SU-DHL-6 (cell line): ENCODE data around the gene SART3.
"Not testable (repeated sequence)": the region's sequence is repeated elsewhere in the genome, so short reads cannot be mapped to it uniquely, and the experiment has no call there.

ENCODE experiments used
- H2AFZ ChIP-seq: fragments of 200-600 bp; sonication (generic); 2 replicates; pipeline ENCODE4 v1.6.1; 2014; ENCODE audit warnings: low read depth, mild to moderate bottlenecking, moderate library complexity, mixed read lengths, antibody characterized with exemption, low read length; ENCODE audit not compliant: severe bottlenecking
- H3F3A ChIP-seq: fragments of 200-600 bp; shearing (Covaris generic); 2 replicates; pipeline ENCODE4 v1.6.0; 2016; ENCODE audit warnings: antibody characterized with exemption, mild to moderate bottlenecking; ENCODE audit not compliant: insufficient read depth
- H3K27ac ChIP-seq: fragments of 200-600 bp; sonication (generic); 2 replicates; pipeline ENCODE4 v1.5.1; 2016; ENCODE audit warnings: low read depth, mild to moderate bottlenecking, low read length, moderate library complexity, mixed read lengths
- H3K27me3 ChIP-seq: fragments of 200-600 bp; sonication (generic), shearing (Covaris generic); 2 replicates; pipeline ENCODE4 v1.6.0; 2014; ENCODE audit warnings: mild to moderate bottlenecking, low read length
- H3K36me3 ChIP-seq: fragments of 200-600 bp; sonication (generic); 2 replicates; pipeline ENCODE4 v1.6.1; 2014; ENCODE audit warnings: mild to moderate bottlenecking, low read length, mixed read lengths
- H3K4me2 ChIP-seq: fragments of 300-600, 200-600 bp; shearing (Covaris generic), sonication (generic); 2 replicates; pipeline ENCODE4 v1.6.0; 2014; ENCODE audit warnings: low read length, low read depth, mild to moderate bottlenecking; ENCODE audit not compliant: poor library complexity, severe bottlenecking
- H3K4me3 ChIP-seq: fragments of 200-600 bp; sonication (generic); 2 replicates; pipeline ENCODE4 v1.5.1; 2014; ENCODE audit warnings: antibody characterized with exemption, low read length, mild to moderate bottlenecking, mixed read lengths; ENCODE audit not compliant: insufficient read depth, poor library complexity, severe bottlenecking
- H3K79me2 ChIP-seq: fragments of 200-600 bp; sonication (generic); 2 replicates; pipeline ENCODE4 v1.6.1; 2014; ENCODE audit warnings: mild to moderate bottlenecking, low read length, moderate library complexity; ENCODE audit not compliant: insufficient read depth
- H3K9ac ChIP-seq: fragments of 200-600 bp; sonication (generic); 2 replicates; pipeline ENCODE4 v1.7.0; 2014; ENCODE audit warnings: mild to moderate bottlenecking, low read length
- H3K9me2 ChIP-seq: fragments of 200-600 bp; sonication (generic); replicated peaks from 2 replicates; pipeline ENCODE4 v1.6.1; 2014; ENCODE audit warnings: low read length; ENCODE audit not compliant: insufficient read depth
- H3K9me3 ChIP-seq: fragments of 200-600 bp; sonication (generic); 2 replicates; pipeline ENCODE4 v1.6.1; 2014; ENCODE audit warnings: low read length, mixed read lengths; ENCODE audit not compliant: insufficient read depth
- H4K20me1 ChIP-seq: fragments of 200-600 bp; sonication (generic); 2 replicates; pipeline ENCODE4 v1.6.1; 2014; ENCODE audit warnings: low read depth, mild to moderate bottlenecking, antibody characterized with exemption, low read length, moderate library complexity, mixed read lengths
- EZH2phosphoT487 ChIP-seq: fragments of 200-600 bp; sonication (generic), shearing (Covaris generic); conservative IDR thresholded peaks from 2 replicates; pipeline ENCODE4 v1.6.1; 2018; ENCODE audit warnings: mild to moderate bottlenecking, antibody characterized with exemption, low read length, moderate library complexity, mixed read lengths
- TF ChIP-seq, protein P1 (sequence below): fragments of 200-600 bp; sonication (generic); IDR thresholded peaks from one replicate; pipeline ENCODE4 v1.5.1; 2017; ENCODE audit warnings: antibody characterized with exemption, mild to moderate bottlenecking, low read length, moderate library complexity; ENCODE audit not compliant: insufficient read depth, poor library complexity, severe bottlenecking

Gene SART3

DNA sequence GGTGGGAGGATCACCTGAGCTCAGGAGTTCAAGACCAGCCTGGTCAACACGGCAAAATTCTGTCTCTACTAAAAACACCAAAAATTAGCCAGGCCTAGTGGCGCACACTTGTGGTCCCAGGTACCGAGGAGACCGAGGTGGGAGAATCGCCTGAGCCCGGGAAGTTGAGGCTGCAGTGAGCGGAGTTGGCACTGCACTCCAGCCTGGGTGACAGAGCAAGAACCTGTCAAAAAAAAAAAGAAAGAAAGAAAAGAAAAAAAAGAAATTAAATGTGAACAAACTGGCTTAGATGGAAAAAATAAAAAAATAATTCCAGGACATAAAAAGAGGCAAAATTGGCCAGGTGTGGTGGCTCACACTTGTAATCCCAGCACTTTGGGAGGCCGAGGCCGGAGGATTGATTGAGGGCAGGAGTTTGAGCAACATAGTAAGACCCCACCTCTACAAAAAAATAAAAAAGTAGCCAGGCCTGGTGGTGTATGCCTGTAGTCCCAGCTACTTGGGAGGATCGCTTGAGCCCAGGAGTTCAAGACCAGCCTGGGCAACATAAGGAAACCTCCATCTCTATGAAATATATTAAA lies 33.4 kb upstream of the SART3 start:
- no peaks in the 10 kb centered on the region for H3K9me3 ChIP-seq
- no peaks in the 10 kb centered on the region for H3K9me2 ChIP-seq
- no peaks in the 10 kb centered on the region for H3K36me3 ChIP-seq
- no peak overlapping the region for H3K4me3 ChIP-seq
- no peak overlapping the region for H3K9ac ChIP-seq
- H4K20me1 ChIP-seq: no peaks in the 10 kb centered on the region
- no peak for TF ChIP-seq EZH2phosphoT487
- TF ChIP-seq, protein P1, sequence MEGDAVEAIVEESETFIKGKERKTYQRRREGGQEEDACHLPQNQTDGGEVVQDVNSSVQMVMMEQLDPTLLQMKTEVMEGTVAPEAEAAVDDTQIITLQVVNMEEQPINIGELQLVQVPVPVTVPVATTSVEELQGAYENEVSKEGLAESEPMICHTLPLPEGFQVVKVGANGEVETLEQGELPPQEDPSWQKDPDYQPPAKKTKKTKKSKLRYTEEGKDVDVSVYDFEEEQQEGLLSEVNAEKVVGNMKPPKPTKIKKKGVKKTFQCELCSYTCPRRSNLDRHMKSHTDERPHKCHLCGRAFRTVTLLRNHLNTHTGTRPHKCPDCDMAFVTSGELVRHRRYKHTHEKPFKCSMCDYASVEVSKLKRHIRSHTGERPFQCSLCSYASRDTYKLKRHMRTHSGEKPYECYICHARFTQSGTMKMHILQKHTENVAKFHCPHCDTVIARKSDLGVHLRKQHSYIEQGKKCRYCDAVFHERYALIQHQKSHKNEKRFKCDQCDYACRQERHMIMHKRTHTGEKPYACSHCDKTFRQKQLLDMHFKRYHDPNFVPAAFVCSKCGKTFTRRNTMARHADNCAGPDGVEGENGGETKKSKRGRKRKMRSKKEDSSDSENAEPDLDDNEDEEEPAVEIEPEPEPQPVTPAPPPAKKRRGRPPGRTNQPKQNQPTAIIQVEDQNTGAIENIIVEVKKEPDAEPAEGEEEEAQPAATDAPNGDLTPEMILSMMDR: no peak
- no peak overlapping the region for H3K27ac ChIP-seq
- H3K27me3 ChIP-seq: no peaks in the 10 kb centered on the region
- no peaks in the 10 kb centered on the region for H3K79me2 ChIP-seq
- no peaks in the 10 kb centered on the region for H3F3A ChIP-seq
- no peak overlapping the region for H3K4me2 ChIP-seq
- H2AFZ ChIP-seq: no peak overlapping the region

DNA sequence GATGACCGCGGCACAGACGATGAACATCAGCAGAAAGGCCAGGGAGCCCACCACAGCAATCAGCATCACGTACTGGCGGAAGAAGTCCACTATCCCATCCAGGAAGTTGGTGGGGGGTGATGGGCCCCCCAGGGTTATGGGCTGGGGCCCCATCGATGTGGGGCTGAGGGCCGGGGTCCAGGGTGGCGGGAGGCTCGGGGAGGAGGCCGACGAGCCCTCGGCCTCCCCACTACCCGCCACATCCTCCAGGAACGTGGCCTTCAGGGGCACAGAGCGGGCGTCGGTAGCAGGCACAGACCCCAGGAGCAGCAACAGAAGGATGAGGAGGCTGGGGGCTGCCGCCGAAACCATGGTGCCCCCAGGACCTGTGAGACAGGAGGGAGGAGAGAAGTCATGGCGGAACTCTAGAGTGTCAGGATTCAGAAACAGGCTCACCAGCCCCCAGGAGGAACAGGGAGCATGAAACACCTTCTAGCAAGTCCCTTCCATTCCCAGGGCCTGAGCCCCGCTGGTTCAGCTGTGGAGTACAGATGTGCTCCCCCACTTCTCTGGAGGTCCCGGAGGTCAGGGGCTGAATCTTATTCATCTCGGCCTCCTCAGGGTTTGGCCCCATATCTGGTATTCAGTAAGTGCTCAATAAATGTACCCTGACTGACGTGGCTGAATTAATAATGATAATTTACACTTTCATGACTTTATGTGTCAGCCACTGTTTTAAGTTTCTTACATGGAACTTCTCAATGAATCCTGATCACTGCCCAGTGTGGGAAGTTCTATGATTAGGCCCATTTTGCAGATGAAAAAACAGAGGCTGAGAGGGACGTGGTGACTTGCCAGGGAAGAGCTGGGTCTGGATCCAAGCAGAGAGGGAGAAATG lies 31.3 kb upstream of the SART3 start:
- Histone ChIP-seq H3K79me2 (no peaks in the 10 kb centered on the region), H3K36me3 (no peaks in the 10 kb centered on the region), H4K20me1 (no peaks in the 10 kb centered on the region), H3K9me2 (no peaks in the 10 kb centered on the region), H3K9ac (no peak overlapping the region), H3K4me2 (no peak overlapping the region), H3K9me3 (no peaks in the 10 kb centered on the region), H2AFZ (no peak overlapping the region), H3K27me3 (no peaks in the 10 kb centered on the region), H3K4me3 (no peak overlapping the region), H3K27ac (no peak overlapping the region), H3F3A (no peaks in the 10 kb centered on the region)
- no peak for TF ChIP-seq EZH2phosphoT487
- TF ChIP-seq, protein P1: no peak

DNA sequence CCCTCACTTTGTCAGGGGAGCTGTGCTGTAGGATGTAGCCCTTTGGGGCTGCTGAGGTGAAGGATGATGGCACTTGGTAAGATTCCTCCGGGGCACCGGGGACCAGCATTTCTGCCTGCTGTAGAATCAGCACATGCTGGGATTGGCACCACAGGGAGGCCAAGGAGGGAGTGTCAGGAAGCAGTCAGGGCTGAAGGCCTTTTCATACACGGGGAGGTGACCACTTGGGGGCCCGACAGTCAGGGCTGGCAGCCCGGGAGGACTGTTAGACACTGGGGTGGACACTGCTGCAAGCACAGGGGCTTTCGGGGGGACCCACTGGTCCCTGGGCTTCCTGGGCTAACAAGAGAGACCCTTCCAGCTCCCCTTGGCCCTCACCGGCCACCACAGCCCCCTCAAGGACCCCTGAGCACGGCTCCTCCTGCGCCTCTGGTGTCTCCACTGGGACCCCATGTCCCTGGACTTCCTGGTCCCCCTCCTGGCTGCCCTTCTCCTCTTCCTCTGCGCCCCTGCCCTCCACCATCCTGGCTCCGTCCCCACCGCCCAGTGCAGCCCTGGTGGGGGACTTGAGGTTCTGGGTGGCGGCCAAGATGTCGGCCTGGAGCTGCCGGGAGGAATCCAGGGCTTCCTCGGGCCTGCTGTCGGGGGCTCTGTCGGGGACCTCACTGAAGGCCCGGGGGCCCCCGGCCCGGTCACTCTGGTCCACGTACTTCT lies 30.5 kb upstream of the SART3 start:
- TF ChIP-seq, protein P1: no peak
- TF ChIP-seq EZH2phosphoT487: no peak
- Histone ChIP-seq H4K20me1 (no peaks in the 10 kb centered on the region), H3K9me2 (no peaks in the 10 kb centered on the region), H3F3A (no peaks in the 10 kb centered on the region), H3K9ac (no peak overlapping the region), H3K4me2 (no peak overlapping the region), H3K4me3 (no peak overlapping the region), H3K27ac (no peak overlapping the region), H3K79me2 (no peaks in the 10 kb centered on the region), H2AFZ (no peak overlapping the region), H3K27me3 (no peaks in the 10 kb centered on the region), H3K9me3 (no peaks in the 10 kb centered on the region), H3K36me3 (no peaks in the 10 kb centered on the region)

DNA sequence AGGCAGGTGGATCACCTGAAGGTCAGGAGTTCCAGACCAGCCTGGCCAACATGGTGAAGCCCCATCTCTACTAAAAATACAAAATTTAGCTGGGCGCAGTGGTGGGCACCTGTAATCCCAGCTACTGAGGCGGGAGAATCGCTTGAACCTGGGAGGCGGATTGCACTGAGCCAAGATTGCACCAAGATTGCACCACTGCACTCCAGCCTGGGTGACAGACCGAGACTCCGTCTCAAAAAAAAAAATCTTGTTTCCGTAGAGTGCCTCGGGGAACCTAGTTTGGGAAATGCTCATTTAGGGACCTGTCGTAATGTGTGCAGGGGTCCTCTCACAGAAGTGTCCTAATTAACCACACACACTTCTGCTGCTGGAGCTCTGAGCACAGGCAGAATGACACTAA lies 29.5 kb upstream of the SART3 start:
- H3K9me3 ChIP-seq, H3K4me3 ChIP-seq, H3K27ac ChIP-seq, H3F3A ChIP-seq, H3K9ac ChIP-seq, H3K9me2 ChIP-seq, H4K20me1 ChIP-seq, H3K36me3 ChIP-seq, H3K79me2 ChIP-seq, H2AFZ ChIP-seq, H3K27me3 ChIP-seq, H3K4me2 ChIP-seq: not testable (repeated sequence)
